H1 (cell line): ENCODE results near the gene MED12L. TPM values are rescaled to one million over a fixed set of nuclear protein-coding genes. Genes with fewer than 3 reads are reported as not detected.

Source experiments
- CTCF ChIA-PET: fragments of 300-600 bp; sonication (Branson Sonifier 250); formaldehyde crosslinking; loops from one replicate; lab custom pipeline; 2021; ENCODE audit not compliant: partially characterized antibody; lab: Charles Lee
- POLR2A ChIA-PET: fragments of 300-600 bp; sonication (Branson Sonifier 250); formaldehyde crosslinking; loops from one replicate; lab custom pipeline; 2021; ENCODE audit warnings: inconsistent platforms; ENCODE audit not compliant: partially characterized antibody; lab: Charles Lee
- DNase-seq, 2 experiments: peaks; one replicate each; pipeline versions ENCODE4 v3.0.0 to v3.0.0-alpha.2; 2010 to 2022; ENCODE audit warnings: low spot score in 2 of 2, low read depth in 1 of 2, mixed read lengths in 1 of 2
- FAIRE-seq: peaks from 2 replicates; lab custom pipeline; 2011; peaks lifted over from hg19 to GRCh38; lab: Jason Lieb, UNC
- H2AFZ ChIP-seq: 2 replicates; pipeline ENCODE4 v1.8.1; 2012; ENCODE audit warnings: low read length, inconsistent platforms
- H2AK5ac ChIP-seq: 2 replicates; pipeline ENCODE4 v1.6.1; 2013; ENCODE audit warnings: low read depth, low read length
- H2BK120ac ChIP-seq: replicated peaks from 2 replicates; pipeline ENCODE3; 2013; ENCODE audit warnings: low read depth, low read length, inconsistent platforms
- H2BK12ac ChIP-seq: 2 replicates; pipeline ENCODE4 v1.6.1; 2013; ENCODE audit warnings: low read depth, low read length
- H2BK15ac ChIP-seq: 2 replicates; pipeline ENCODE4 v1.6.1; 2013; ENCODE audit warnings: low read length
- H2BK20ac ChIP-seq: 2 replicates; pipeline ENCODE4 v1.6.1; 2013; ENCODE audit warnings: low read length
- H2BK5ac ChIP-seq: 2 replicates; pipeline ENCODE4 v1.6.1; 2013; ENCODE audit warnings: low read depth, low read length
- H3K14ac ChIP-seq: 2 replicates; pipeline ENCODE4 v1.6.1; 2013; ENCODE audit warnings: inconsistent platforms; ENCODE audit not compliant: insufficient read length
- H3K18ac ChIP-seq: 2 replicates; pipeline ENCODE4 v1.6.1; 2013; ENCODE audit warnings: low read length; ENCODE audit errors: extremely low read depth
- H3K23ac ChIP-seq: 2 replicates; pipeline ENCODE4 v1.6.1; 2013; ENCODE audit warnings: inconsistent platforms; ENCODE audit not compliant: insufficient read length
- H3K23me2 ChIP-seq: 2 replicates; pipeline ENCODE4 v1.6.1; 2013; ENCODE audit warnings: low read depth, low read length
- H3K27ac ChIP-seq: 2 replicates; pipeline ENCODE4 v1.6.1; 2011; ENCODE audit warnings: low read depth, low read length, inconsistent platforms
- H3K27me3 ChIP-seq, 4 experiments: replicated peaks in 1 of 4; 1 replicate in 1 of 4; 2 replicates in 3 of 4; pipeline versions ENCODE4 v1.6.1 to v1.8.1; 2011 to 2013; ENCODE audit warnings: low read length in 3 of 4, mild to moderate bottlenecking in 3 of 4, inconsistent platforms in 2 of 4, mixed read lengths in 2 of 4, moderate library complexity in 1 of 4; ENCODE audit not compliant: control insufficient read depth in 3 of 4, insufficient read depth in 3 of 4; ENCODE audit errors: extremely low read depth in 1 of 4
- H3K36me3 ChIP-seq, 4 experiments: 2 replicates each; pipeline versions ENCODE4 v1.6.1 to v1.8.1; 2011 to 2013; ENCODE audit warnings: mild to moderate bottlenecking in 4 of 4, low read length in 3 of 4, moderate library complexity in 2 of 4, control low read depth in 1 of 4, inconsistent platforms in 1 of 4; ENCODE audit not compliant: insufficient read depth in 4 of 4, control insufficient read depth in 2 of 4
- H3K4ac ChIP-seq: replicated peaks from 2 replicates; pipeline ENCODE3; 2013; ENCODE audit warnings: low read length, low read depth, mixed read lengths, inconsistent platforms; ENCODE audit not compliant: insufficient read length
- H3K4me1 ChIP-seq, 4 experiments: replicated peaks in 1 of 4; 1 replicate in 1 of 4; 2 replicates in 3 of 4; pipeline versions ENCODE4 v1.6.1 to v1.8.1; 2011 to 2013; ENCODE audit warnings: low read length in 3 of 4, inconsistent platforms in 2 of 4, mixed read lengths in 1 of 4; ENCODE audit not compliant: insufficient read depth in 4 of 4, control insufficient read depth in 3 of 4
- H3K4me2 ChIP-seq, 2 experiments: 2 replicates each; pipeline versions ENCODE4 v1.6.1 to v1.8.1; 2011 to 2013; ENCODE audit warnings: low read depth in 2 of 2, low read length in 2 of 2, control low read depth in 1 of 2, inconsistent platforms in 1 of 2, mild to moderate bottlenecking in 1 of 2; ENCODE audit not compliant: insufficient read depth in 1 of 2
- H3K4me3 ChIP-seq, 4 experiments: fragments of 200-600, 300-600 bp in 1 of 4; sonication (generic), shearing (Covaris generic), sonication (Bioruptor Twin) in 1 of 4; 2 replicates each; pipeline versions ENCODE4 v1.5.1 to v1.8.1; 2011 to 2016; ENCODE audit warnings: low read length in 4 of 4, low read depth in 3 of 4, control low read depth in 2 of 4, inconsistent platforms in 2 of 4, mild to moderate bottlenecking in 2 of 4, mixed read lengths in 1 of 4, moderate library complexity in 1 of 4; ENCODE audit not compliant: insufficient read depth in 2 of 4; ENCODE audit errors: extremely low read depth in 1 of 4
- H3K56ac ChIP-seq: replicated peaks from 2 replicates; pipeline ENCODE3; 2013; ENCODE audit warnings: low read depth, mild to moderate bottlenecking, mixed read lengths, low read length, inconsistent platforms; ENCODE audit not compliant: insufficient read length
- H3K79me1 ChIP-seq: 2 replicates; pipeline ENCODE4 v1.6.1; 2013; ENCODE audit warnings: low read depth, low read length, control low read depth
- H3K79me2 ChIP-seq, 2 experiments: 2 replicates each; pipeline versions ENCODE4 v1.6.1 to v1.8.1; 2012 to 2013; ENCODE audit warnings: low read length in 2 of 2, mild to moderate bottlenecking in 2 of 2, inconsistent platforms in 1 of 2; ENCODE audit not compliant: insufficient read depth in 2 of 2, control insufficient read depth in 1 of 2
- H3K9ac ChIP-seq, 4 experiments: replicated peaks in 1 of 4; 1 replicate in 1 of 4; 2 replicates in 3 of 4; pipeline versions ENCODE4 v1.6.1 to v1.8.1; 2011 to 2013; ENCODE audit warnings: low read depth in 3 of 4, low read length in 3 of 4, control low read depth in 2 of 4, mild to moderate bottlenecking in 2 of 4, moderate library complexity in 2 of 4, inconsistent platforms in 1 of 4; ENCODE audit errors: extremely low read depth in 1 of 4
- H3K9me3 ChIP-seq, 2 experiments: 2 replicates each; pipeline versions ENCODE4 v1.6.1 to v1.8.1; 2012 to 2013; ENCODE audit warnings: mild to moderate bottlenecking in 2 of 2, moderate library complexity in 2 of 2, control low read depth in 1 of 2, inconsistent platforms in 1 of 2, low read depth in 1 of 2, low read length in 1 of 2, mixed read lengths in 1 of 2; ENCODE audit not compliant: insufficient read depth in 2 of 2
- H4K20me1 ChIP-seq, 2 experiments: replicated peaks in 1 of 2; 2 replicates each; pipeline versions ENCODE3 to v1.8.1; 2011 to 2013; ENCODE audit warnings: inconsistent platforms in 2 of 2, low read length in 2 of 2, mild to moderate bottlenecking in 1 of 2; ENCODE audit not compliant: insufficient read depth in 2 of 2, control insufficient read depth in 1 of 2
- H4K5ac ChIP-seq: 2 replicates; pipeline ENCODE4 v1.6.1; 2013; ENCODE audit warnings: low read length, low read depth, mixed read lengths, inconsistent platforms; ENCODE audit not compliant: insufficient read length
- H4K8ac ChIP-seq: 2 replicates; pipeline ENCODE4 v1.8.0; 2013; ENCODE audit warnings: mild to moderate bottlenecking, moderate library complexity, low read length, inconsistent platforms; ENCODE audit not compliant: insufficient read depth; ENCODE audit errors: extremely low read depth
- H4K91ac ChIP-seq: replicated peaks from 2 replicates; pipeline ENCODE3; 2013; ENCODE audit warnings: low read length, mixed read lengths, inconsistent platforms; ENCODE audit not compliant: insufficient read length
- BRCA1 ChIP-seq: IDR thresholded peaks from 2 replicates; pipeline ENCODE4 v1.6.1; 2012; ENCODE audit warnings: low read depth, low read length, improper control_type of control experiment
- E2F6 ChIP-seq: IDR thresholded peaks from 2 replicates; pipeline ENCODE4 v1.6.1; 2012; ENCODE audit warnings: inconsistent platforms
- EGR1 ChIP-seq: IDR thresholded peaks from 2 replicates; pipeline ENCODE4 v1.6.1; 2011; ENCODE audit warnings: low read depth, low read length, borderline replicate concordance
- GTF2F1 ChIP-seq: IDR thresholded peaks from 2 replicates; pipeline ENCODE4 v1.6.1; 2012; ENCODE audit warnings: low read depth, low read length, improper control_type of control experiment, borderline replicate concordance
- NANOG ChIP-seq: IDR thresholded peaks from 2 replicates; pipeline ENCODE4 v1.6.1; 2011; ENCODE audit warnings: low read length, low read depth, mild to moderate bottlenecking, inconsistent platforms; ENCODE audit not compliant: insufficient read depth, poor library complexity, severe bottlenecking
- RNF2 ChIP-seq: fragments of 200-900, 300-1000 bp; sonication (generic); IDR thresholded peaks from 2 replicates; pipeline ENCODE4 v1.7.1; 2016; ENCODE audit warnings: borderline replicate concordance, low read depth, mild to moderate bottlenecking, antibody characterized with exemption, low read length; ENCODE audit not compliant: poor library complexity, severe bottlenecking; ENCODE audit errors: missing control alignments
- SIX5 ChIP-seq: IDR thresholded peaks from 2 replicates; pipeline ENCODE4 v1.6.1; 2011; ENCODE audit warnings: mild to moderate bottlenecking, low read depth, low read length
- SP4 ChIP-seq: IDR thresholded peaks from 2 replicates; pipeline ENCODE4 v1.6.1; 2012; ENCODE audit warnings: low read length, inconsistent platforms
- TBP ChIP-seq: IDR thresholded peaks from 2 replicates; pipeline ENCODE4 v1.6.1; 2011; ENCODE audit warnings: low read depth, low read length, improper control_type of control experiment
- WGBS, 2 experiments: shearing (Covaris generic) in 1 of 2; methylation state at CpG; one replicate each; pipeline versions ENCODE4 v1.1.6 to v1.1.7; 2013 to 2015; ENCODE audit warnings: low lambda C conversion rate in 2 of 2, mixed read lengths in 2 of 2, inconsistent platforms in 1 of 2, low coverage in 1 of 2, missing lambda C conversion rate in 1 of 2; ENCODE audit not compliant: insufficient replicate concordance in 2 of 2, insufficient coverage in 1 of 2, insufficient read length in 1 of 2; ENCODE audit errors: extremely low coverage in 1 of 2, missing lambda C conversion rate in 1 of 2; 5-methylcytosine and 5-hydroxymethylcytosine counted together
- polyA plus RNA-seq, 7 experiments: library from polyadenylated mRNA; depleted of rRNA in 3 of 7; stranded (reverse) in 5 of 7; unstranded in 2 of 7; fragments of >200 nt in 5 of 7; fragments of 200-250 nt in 2 of 7; gene quantifications; 1 replicate in 5 of 7; 2 replicates in 1 of 7; 4 replicates in 1 of 7; pipeline versions ENCODE4 v1.2.1 to v1.2.3, GENCODE V29; 2011 to 2013; ENCODE audit warnings: missing spikeins in 2 of 7, mixed read lengths in 2 of 7
- total RNA-seq: library from RNA; stranded (reverse); fragmentation: NEBNext Ultra II Directional; extraction: Animal tissue kit (Norgen Biotek cat#: 25700); gene quantifications from 2 replicates; pipeline ENCODE4 v1.2.1, GENCODE V29; 2021

The MED12L gene
- total and polyA plus RNA-seq, 2 of the 8 experiments (the other 6 are each of a cell fraction or from before 2014, with no cell fraction given) = 3.6 to 26.2 TPM

GRCh38 chr3:151178208-151178845, 92.9 kb downstream of the MED12L start:
- Histone ChIP-seq H2BK120ac (no peak overlapping the region), H3K4me1 (no peaks in the 10 kb centered on the region), H4K5ac (no peak overlapping the region), H3K27ac (no peak overlapping the region), H4K20me1 (no peaks in the 10 kb centered on the region), H2BK12ac (no peak overlapping the region), H3K4me2 (no peak overlapping the region), H3K18ac (no peak overlapping the region), H2AFZ (no peak overlapping the region), H2AK5ac (no peak overlapping the region), H3K14ac (no peak overlapping the region), H2BK5ac (no peak overlapping the region), H4K91ac (no peak overlapping the region), H3K79me1 (no peaks in the 10 kb centered on the region), H3K4me3 (no peak overlapping the region), H3K23me2 (no peaks in the 10 kb centered on the region), H3K9me3 (no peaks in the 10 kb centered on the region), H3K9ac (no peak overlapping the region), H2BK20ac (no peak overlapping the region), H2BK15ac (no peak overlapping the region), H3K79me2 (no peaks in the 10 kb centered on the region), H3K56ac (no peak overlapping the region), H3K23ac (no peak overlapping the region), H3K27me3 (no peaks in the 10 kb centered on the region), H3K4ac (no peak overlapping the region), H3K36me3 (no peaks in the 10 kb centered on the region; a peak in 1 of 8 replicates), H4K8ac (no peak overlapping the region)
- WGBS, 2 experiments = 95% methylated on average over 2 of the region's 2 CpGs; no CpG with 5 or more reads in 1 of the 2 experiments
- ChIA-PET CTCF (interaction anchor here (0.6 to 2.9 kb wide), 5 partner anchors 10 to 149 kb away, joined by 3 to 24 read pairs (median 3); no protein-coding TSS in a partner anchor), POLR2A (no interaction called here)
- TF ChIP-seq NANOG (no peak), RNF2 (no peak), SP4 (no peak), GTF2F1 (no peak), E2F6 (no peak), BRCA1 (no peak), EGR1 (no peak), SIX5 (no peak), TBP (no peak)
- FAIRE-seq = no peak
- DNase-seq = no peak
